ENCODE measurements around the gene SLC35E2B.

The SLC35E2B gene

GRCh38 chr1:1609822-1610485, 82.6 kb downstream of the SLC35E2B start:
- DNase-seq (ENCODE audit: low spot score): no peak
